SK-N-MC (cell line): ENCODE data around the gene PAX2.

ENCODE experiments used
- EZH2 ChIP-seq: fragments of 200-600 bp; sonication (generic); IDR thresholded peaks from one replicate; pipeline ENCODE4 v1.6.1; 2017; ENCODE audit warnings: antibody characterized with exemption
- POLR2AphosphoS5 ChIP-seq: IDR thresholded peaks from 2 replicates; pipeline ENCODE4 v1.6.1; 2012; ENCODE audit warnings: mild to moderate bottlenecking, low read depth, low read length, borderline replicate concordance

GRCh38 chr10:100786591-100786990 is 41.2 kb downstream of the PAX2 start:
- TF ChIP-seq EZH2 (no peak), POLR2AphosphoS5 (no peak)
